GM21528 (cell line): ENCODE results near the gene PLPP4.

ENCODE experiments used
- ATAC-seq: cut with Tn5 transposase; IDR thresholded peaks from one replicate; pipeline ENCODE4 v1.9.1; 2021; ENCODE audit warnings: mild to moderate bottlenecking, moderate library complexity; ENCODE audit not compliant: unreplicated experiment, low FRiP score

PLPP4 gene

DNA sequence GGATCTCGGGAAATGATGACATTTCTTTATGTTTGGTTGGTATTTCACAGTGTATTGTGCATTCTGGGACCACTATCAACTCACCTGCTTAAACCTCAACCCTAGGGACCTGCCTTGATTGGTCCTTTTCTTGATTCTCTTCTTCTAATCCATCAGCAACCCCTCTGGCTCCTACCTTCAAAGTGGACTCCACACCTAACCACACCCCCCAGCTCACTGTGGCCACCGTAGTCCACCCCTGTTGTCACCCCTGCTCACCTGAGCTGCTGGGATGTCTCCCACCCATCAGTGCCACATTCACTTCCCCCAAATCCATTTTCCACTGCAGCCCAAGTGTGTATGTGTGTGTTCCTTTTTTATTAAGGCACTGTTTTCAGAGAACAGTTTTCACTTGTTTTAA, 145.0 kb downstream of the PLPP4 start:
- ATAC-seq: no peak

DNA sequence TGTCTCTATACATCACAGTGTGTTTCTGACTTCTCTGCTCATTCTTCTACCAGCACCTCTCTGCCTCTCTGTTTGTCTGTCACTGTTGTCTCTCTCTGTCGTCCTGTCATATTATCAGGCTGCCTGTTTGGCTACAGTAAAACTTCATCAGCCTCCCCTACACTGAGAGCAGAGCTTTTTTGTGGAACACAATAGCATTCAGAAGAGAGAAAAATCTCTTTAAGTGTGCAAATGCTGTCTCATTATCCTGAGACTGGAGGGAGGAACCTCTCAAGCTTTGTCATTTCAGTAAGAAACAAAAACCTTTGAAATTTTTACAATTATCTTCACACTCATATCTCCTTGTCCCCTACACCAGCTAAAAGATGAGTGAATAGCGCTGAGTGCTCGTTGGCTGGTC, 148.4 kb downstream of the PLPP4 start:
- no peak for ATAC-seq

DNA sequence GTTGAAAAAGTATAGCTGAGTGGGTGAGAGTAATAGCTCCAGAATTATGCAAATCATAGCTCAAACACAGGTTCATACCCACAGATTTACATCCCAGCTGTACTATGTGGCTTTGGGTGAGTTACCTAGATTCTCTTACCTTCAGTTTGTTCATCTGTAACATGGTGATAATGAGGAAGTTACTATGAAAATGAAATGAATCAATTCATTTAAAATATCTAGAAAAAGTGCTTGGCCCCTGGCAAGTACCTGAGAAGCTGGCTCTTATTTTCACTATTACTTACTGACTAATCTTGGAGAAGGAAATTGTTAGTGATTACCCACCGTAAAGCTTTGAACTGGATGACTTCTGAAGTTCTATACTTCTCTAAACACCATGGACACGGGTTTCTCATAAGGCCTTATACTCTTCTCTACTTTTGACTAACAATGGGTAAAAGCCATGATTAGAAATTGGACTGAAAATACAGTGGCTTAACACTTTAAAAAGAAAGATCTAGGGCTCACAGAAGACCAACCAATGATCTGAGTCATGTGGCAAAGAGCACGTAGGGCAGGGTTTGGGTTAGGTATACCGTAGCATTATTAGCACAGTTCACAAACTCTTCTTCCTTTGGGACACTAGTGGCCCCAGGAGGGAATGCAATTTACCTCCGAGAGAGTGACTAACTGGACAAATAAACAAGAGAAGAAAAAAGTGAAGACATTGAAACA, 149.2 kb downstream of the PLPP4 start:
- ATAC-seq: peak; percentile 73

DNA sequence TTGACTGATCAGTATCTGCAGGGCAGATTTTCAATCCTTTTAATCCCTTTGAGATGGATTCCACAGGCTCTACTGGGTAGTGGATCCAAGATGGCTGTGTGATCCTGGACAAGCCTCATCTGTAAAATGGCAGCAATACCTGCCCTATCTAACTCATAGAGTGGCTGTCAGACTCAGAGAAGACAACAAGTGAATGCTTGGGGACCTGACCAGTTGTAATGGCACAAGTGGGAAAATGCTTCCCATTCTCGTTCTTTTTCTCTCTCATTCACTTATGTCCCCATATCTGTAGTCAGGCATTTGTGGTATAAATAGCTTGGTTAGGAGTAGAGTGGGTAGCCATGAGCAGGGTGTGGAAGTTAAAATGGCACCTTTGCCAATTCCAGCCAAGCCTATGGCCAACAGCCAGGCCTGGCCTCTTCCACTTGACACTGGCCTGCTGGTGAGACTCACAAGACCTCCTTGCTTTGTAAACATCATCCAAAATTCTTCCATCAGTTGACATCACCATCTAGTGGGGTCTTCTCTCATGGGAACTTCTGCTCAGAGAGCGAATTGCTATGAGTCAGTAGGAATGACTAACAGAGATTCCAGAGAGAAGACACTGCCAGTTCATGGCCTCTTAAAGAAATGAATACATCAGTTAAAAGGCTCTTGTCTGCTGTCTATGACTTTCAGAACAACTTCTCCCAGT, 150.1 kb downstream of the PLPP4 start:
- ATAC-seq: no peak

DNA sequence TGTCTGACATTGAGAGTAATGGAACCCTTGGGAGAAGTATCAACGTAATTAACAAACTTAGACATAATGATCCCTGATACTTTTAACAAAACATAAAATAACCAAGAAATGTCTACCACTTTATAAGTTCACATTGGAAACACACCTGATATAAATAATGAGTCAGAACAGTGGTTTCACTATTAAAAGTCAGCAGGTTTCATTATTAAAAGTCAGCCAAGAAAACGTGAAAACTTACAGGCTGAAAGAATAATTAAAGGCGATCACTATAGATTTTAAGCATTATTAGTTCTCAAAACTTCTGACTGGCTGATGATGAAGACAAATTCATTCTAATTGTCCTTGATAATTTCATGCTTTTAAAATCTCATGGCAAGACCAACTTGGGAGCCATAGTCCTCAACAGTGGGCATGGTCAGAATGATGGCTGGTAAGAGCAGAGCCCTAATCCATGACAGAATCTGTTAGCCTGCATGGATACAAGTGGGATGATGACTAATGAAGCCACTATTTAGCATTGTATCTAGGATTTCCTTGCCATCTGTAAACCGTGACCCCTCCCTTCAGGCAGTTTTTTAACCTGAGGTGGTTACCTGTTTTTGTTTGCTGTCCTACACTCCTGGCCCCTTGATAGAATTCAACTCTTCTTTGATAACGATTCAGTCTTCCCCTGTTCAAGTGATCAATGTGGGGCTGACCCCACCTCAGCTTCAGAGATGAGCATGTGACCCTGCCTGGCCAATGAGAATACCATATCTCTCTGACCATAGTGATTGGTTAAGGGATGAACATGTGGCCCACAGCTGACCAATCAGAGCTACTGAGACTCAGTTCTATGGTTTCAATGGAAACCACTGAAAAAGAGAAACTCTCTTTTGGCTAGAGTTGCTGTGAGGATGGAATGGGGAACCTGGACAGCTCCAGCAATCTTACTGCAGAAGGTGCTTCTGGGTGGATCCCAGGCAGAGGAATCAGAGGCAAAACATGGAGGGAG, 151.0 kb downstream of the PLPP4 start:
- ATAC-seq: peak; percentile 49

DNA sequence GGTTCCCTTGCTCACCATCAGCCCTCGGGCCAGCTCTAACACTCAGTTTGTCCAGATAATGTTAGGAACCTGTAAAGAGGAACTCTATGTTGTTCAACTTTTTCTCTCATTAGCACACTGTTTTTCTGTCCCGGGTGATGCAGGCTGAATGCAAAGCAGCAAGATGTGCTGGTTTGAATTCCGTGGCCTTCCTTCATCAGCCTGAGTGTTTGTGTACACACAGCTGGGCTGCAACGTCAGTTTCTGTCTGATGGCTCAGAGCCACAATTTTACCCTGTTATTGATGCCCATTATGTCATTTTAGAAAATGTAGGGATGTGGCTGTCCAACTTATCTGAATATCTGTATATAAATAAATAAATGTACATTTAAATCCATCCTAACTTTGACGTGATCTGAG, 152.0 kb downstream of the PLPP4 start:
- ATAC-seq: no peak

DNA sequence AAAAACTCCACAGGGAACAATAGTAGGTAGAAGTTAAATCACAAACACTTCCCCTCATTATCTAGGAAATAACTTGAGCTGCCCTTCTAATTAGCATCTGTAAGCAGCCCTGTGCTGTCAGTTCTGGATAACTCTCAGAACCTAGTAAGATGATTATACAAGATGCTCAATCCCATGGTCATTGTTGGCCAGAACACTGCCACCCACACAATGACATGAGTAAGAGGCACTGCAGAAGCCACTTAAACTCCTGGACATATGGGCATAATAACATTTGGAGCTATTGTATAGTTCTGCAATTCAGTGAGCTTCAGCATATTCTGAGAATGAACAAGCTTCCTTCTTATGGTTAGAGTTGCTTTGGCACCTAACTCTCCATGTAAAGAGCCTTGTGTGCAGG, 153.8 kb downstream of the PLPP4 start:
- no peak for ATAC-seq

DNA sequence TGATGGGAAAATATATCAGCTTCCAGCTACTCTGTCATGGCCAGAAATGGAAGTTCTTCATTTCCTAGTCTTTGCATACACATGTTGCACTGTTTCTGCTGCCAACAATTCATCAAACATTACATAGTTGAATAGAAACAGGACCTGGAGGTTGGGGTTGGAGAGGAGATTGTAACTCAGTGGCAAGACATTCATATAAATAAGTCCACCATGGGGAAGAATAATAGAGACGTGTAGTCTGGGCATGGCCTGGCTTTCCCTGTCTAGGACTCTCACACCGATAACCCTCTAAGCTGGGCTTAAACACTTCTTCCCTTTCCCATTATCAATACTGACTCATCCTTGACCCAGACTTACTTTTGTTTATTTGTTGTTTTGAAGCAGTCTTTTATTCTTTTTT, 155.7 kb downstream of the PLPP4 start:
- ATAC-seq: no peak

DNA sequence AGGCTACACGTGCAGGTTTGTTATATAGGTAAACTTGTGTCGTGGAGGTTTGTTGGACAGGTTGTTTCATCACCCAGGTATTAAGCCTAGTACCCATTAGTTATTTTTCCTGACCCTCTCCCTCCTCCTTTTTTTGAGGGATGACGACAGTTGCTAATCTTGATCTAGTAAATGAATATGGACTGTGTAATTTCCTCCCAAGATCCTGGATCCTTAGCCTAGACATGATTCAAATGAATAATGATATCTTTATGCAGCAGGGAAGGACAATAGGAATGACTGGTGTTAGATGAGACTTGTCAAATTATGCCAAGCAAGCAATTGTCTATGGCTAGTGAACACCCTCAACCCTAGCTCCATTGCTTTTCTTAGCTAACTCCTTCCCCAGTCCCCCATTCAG, 156.2 kb downstream of the PLPP4 start:
- no peak for ATAC-seq

DNA sequence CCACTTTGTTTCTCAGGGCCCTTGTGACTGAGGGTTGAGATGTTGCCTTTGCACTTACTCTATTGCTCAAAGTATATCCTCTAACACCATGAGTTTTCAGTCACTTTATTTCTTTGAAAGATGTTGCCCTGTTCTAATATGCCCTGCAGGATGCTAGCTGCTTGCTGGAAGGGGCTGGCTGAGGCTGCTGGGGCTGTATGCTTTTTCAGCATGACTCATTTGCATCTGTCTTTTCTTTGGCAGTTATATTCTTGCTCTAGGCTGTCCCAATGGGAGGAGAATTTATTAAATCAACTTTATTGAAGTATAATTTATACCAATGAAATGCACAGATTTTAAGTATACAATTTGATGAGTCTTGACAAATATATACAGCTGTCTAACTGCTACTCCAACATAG, 157.7 kb downstream of the PLPP4 start:
- no peak for ATAC-seq

DNA sequence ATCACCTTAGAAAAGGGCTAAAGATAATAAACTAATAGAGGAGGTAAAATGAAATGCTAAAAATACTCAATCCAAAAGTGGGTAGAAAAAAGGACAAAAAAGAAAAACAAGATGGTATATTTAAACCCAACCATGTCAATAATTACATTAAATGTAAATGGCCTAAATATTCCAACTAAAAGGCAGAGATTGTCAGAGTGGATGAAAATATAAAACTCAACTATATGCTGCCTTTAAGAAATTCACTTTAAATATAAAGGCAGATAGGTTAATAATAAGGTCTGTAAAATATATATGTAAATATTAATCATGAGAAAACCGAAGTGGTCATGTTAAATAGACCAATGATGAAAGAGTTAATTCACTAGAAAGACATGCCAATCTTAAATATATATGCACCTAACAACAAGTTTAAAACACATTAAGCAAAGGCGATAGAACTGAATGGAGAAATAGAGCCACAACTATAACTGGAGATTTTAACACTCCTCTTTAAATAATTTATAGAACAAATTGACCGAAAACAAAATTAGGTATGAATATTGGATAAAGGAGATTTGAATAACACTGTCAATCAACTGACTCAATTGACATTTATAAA, 159.4 kb downstream of the PLPP4 start:
- ATAC-seq: no peak

DNA sequence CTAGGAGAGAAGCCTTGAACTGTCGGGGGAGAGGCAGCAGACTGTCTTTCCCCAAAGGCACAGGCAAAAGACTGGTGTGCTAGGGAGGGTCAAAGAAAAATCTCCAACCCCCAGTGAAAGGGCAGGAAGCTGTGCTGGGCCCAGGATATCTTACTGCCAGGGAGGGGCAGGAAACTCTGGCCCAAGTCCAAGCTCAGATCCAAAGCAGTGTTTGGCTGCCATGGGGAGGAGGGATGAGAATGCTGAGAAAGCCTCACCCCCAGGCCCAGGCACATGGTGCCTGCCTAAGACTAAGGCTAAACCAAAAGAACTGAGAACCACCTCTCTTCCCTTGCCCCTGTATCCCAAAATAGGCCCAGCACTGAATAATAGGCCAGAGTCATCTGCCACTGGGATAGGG, 171.2 kb downstream of the PLPP4 start:
- no peak for ATAC-seq

DNA sequence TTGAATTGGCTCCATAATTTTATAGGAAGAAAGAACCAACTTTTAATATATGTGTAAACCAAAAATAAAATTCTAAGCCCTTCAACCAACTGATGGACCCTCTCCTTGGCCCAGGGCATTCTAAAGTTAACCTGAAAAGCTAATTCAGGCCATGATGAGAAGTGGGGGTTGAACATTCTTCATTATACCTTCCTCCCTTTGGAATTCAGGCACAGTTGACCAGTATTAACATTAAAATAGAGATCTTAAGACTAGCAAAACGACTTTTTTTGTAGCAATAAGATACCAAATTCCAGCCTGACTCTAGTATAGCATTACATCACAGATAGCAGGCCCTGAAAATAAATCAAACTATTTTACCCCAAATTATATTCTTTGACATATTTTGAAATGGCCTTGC, 173.2 kb downstream of the PLPP4 start:
- ATAC-seq: no peak

DNA sequence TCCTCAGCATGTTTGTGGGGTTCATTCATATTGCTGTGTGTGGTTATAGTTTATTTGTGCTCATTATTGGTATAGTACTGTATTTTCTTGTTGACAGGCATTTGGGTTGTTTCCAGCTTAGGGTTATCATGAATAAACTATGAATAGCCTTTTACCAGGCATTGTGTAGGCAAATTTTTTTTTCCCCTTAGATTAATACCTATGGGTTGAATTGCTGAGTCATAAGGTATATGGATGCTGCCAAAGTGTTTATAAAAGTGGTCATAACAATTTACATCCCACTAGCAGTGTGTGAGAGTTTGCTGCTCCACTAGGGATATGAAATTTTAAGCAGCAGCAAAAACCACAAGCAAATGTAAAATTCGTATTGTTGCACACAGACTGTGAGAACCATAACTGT, 175.0 kb downstream of the PLPP4 start:
- no peak for ATAC-seq

DNA sequence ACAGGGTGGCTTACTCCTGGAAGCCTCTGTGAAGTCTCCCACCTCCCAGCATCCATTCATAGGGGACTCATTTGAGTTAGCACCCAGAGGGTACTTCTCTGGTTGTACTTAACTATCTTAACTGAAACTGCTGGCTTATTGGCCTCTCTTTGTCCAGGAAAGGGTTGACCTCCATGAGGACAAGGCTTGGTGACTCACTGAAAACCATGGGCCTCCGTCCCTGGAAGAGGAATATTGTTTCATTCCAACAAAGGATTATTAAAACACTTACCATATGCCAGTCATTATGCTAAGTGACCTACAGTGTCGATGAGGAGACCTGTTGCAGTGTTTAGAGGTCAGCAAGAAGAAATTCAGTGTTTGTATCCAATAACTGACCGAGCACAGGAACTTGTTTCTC, 175.9 kb downstream of the PLPP4 start:
- no peak for ATAC-seq

DNA sequence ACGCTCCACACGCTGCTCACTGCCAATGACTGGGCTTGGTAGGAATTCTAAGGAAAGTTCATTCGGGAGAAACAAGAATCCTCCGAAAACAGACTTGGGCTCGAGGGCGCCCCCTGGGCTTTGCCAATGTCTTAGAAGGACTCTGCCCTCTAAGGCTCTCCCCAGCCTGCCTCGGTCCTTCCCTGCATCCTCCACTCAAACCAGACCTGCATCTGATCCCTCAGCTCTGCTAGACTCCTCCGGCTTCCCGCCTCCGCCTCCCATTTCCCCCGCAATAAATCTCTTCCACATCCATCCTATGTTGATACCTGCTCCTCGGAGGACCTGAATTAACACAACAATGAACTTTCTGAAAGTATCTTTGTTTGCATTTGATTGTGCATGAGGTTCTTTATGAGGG, 177.6 kb downstream of the PLPP4 start:
- ATAC-seq: no peak
